Astrocyte of the cerebellum (primary cell): Measurements from ENCODE around the gene NRDE2.

Source experiments
- DNase-seq: peaks from one replicate; pipeline ENCODE4 v3.0.0-alpha.2; 2011; ENCODE audit warnings: low read depth
- H3K4me3 ChIP-seq: 2 replicates; pipeline ENCODE4 v1.5.1; 2011; ENCODE audit warnings: mild to moderate bottlenecking, low read depth, low read length, moderate library complexity
- CTCF ChIP-seq: IDR thresholded peaks from 2 replicates; pipeline ENCODE4 v1.5.1; 2012; ENCODE audit warnings: low read length, low read depth, moderate library complexity, mild to moderate bottlenecking; ENCODE audit errors: missing control alignments
- in situ Hi-C: cut with HindIII; loops from 2 replicates; pipeline ENCODE4 v1.10.0; 2017; ENCODE audit warnings: low sequenced_read_pairs

The NRDE2 gene

GRCh38 chr14:90281261-90281660 is 50.5 kb downstream of the NRDE2 start:
- no peak for TF ChIP-seq CTCF
- in situ Hi-C loops = no loop called here
- no peak overlapping the region for H3K4me3 ChIP-seq
- peak; percentile 52 for DNase-seq

GRCh38 chr14:90280096-90280495 is 51.6 kb downstream of the NRDE2 start:
- in situ Hi-C loops = no loop called here
- no peak overlapping the region for H3K4me3 ChIP-seq
- no peak for DNase-seq
- TF ChIP-seq CTCF = no peak

- in situ Hi-C loops = no loop called here
- no peak for DNase-seq
- H3K4me3 ChIP-seq = no peak overlapping the region
- no peak for TF ChIP-seq CTCF
These were observed 53.3 kb downstream of the NRDE2 start for GRCh38 chr14:90278199-90279175.

GRCh38 chr14:90277581-90278198 is 54.1 kb downstream of the NRDE2 start:
- no peak for TF ChIP-seq CTCF
- in situ Hi-C loops = no loop called here
- no peak overlapping the region for H3K4me3 ChIP-seq
- DNase-seq = no peak

- H3K4me3 ChIP-seq = no peak overlapping the region
- peak; percentile 12 for TF ChIP-seq CTCF
- no peak for DNase-seq
- in situ Hi-C loops = no loop called here
These were observed 54.9 kb downstream of the NRDE2 start for GRCh38 chr14:90276646-90277367.

- DNase-seq = peak; percentile 46
- in situ Hi-C loops = no loop called here
- H3K4me3 ChIP-seq = no peak overlapping the region
- no peak for TF ChIP-seq CTCF
These were observed 55.9 kb downstream of the NRDE2 start for GRCh38 chr14:90275820-90276219.
